Astrocyte (in vitro differentiated cells and primary cell): ENCODE results near the gene VAC14.

Experiments
- CTCF ChIP-seq: IDR thresholded peaks from 2 replicates; pipeline ENCODE4 v1.5.1; 2011; ENCODE audit warnings: low read depth, mild to moderate bottlenecking, inconsistent platforms, low read length, moderate library complexity; ENCODE audit not compliant: insufficient read depth
- EZH2 ChIP-seq: IDR thresholded peaks from 2 replicates; pipeline ENCODE4 v1.6.1; 2012; ENCODE audit warnings: mild to moderate bottlenecking, low read length, inconsistent platforms; ENCODE audit not compliant: insufficient read depth

- TF ChIP-seq CTCF (no peak), EZH2 (no peak)
These were observed 80.3 kb downstream of the VAC14 start for GRCh38 chr16:70720425-70721201.
